ENCODE results near the gene MATCAP1. TPM values are rescaled to one million over a fixed set of nuclear protein-coding genes. Genes with fewer than 3 reads are reported as not detected.

The MATCAP1 gene
- total and polyA plus RNA-seq, 10 of the 15 experiments (the other 5 are each of a cell fraction or from before 2014, with no cell fraction given): 2.8 to 25.8 (median 8.6) TPM

DNA sequence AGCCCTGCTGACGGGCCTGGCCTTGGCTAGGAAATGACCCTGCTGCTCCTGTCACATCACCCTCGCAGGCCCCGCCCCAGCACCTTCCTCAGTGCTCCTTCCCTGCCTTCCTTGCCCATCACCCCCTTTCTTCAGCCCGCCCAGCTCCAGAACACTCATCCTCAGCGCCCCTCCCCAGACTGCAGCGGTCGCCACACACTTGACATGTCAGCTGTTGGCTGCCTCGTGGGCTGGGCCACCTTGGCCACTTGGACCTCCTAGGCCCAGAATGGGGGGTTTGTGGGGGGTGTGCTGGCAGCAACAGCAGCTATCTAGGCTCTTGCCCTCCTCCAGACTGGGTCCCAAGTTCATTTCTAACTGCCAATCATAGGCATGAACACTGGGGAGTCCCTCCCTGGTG, 25.8 kb upstream of the MATCAP1 start (continued):
- TF ChIP-seq, protein P1, sequence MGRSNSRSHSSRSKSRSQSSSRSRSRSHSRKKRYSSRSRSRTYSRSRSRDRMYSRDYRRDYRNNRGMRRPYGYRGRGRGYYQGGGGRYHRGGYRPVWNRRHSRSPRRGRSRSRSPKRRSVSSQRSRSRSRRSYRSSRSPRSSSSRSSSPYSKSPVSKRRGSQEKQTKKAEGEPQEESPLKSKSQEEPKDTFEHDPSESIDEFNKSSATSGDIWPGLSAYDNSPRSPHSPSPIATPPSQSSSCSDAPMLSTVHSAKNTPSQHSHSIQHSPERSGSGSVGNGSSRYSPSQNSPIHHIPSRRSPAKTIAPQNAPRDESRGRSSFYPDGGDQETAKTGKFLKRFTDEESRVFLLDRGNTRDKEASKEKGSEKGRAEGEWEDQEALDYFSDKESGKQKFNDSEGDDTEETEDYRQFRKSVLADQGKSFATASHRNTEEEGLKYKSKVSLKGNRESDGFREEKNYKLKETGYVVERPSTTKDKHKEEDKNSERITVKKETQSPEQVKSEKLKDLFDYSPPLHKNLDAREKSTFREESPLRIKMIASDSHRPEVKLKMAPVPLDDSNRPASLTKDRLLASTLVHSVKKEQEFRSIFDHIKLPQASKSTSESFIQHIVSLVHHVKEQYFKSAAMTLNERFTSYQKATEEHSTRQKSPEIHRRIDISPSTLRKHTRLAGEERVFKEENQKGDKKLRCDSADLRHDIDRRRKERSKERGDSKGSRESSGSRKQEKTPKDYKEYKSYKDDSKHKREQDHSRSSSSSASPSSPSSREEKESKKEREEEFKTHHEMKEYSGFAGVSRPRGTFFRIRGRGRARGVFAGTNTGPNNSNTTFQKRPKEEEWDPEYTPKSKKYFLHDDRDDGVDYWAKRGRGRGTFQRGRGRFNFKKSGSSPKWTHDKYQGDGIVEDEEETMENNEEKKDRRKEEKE (IDR thresholded peaks at IDR 0.05): no peak
- TF ChIP-seq SMAD5 (IDR thresholded peaks at IDR 0.05; ENCODE audit: low read depth) (no peak), NR2F1 (conservative IDR thresholded peaks at IDR 0.05) (no peak), ZNF622 (IDR thresholded peaks at IDR 0.05) (no peak), STAT3 (IDR thresholded peaks at IDR 0.05; ENCODE audit: low read depth, low read length) (no peak)
- TF ChIP-seq, protein P2, sequence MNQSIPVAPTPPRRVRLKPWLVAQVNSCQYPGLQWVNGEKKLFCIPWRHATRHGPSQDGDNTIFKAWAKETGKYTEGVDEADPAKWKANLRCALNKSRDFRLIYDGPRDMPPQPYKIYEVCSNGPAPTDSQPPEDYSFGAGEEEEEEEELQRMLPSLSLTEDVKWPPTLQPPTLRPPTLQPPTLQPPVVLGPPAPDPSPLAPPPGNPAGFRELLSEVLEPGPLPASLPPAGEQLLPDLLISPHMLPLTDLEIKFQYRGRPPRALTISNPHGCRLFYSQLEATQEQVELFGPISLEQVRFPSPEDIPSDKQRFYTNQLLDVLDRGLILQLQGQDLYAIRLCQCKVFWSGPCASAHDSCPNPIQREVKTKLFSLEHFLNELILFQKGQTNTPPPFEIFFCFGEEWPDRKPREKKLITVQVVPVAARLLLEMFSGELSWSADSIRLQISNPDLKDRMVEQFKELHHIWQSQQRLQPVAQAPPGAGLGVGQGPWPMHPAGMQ (IDR thresholded peaks at IDR 0.05; ENCODE audit: borderline replicate concordance): no peak
- TF ChIP-seq, protein P3, sequence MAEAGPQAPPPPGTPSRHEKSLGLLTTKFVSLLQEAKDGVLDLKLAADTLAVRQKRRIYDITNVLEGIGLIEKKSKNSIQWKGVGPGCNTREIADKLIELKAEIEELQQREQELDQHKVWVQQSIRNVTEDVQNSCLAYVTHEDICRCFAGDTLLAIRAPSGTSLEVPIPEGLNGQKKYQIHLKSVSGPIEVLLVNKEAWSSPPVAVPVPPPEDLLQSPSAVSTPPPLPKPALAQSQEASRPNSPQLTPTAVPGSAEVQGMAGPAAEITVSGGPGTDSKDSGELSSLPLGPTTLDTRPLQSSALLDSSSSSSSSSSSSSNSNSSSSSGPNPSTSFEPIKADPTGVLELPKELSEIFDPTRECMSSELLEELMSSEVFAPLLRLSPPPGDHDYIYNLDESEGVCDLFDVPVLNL (IDR thresholded peaks at IDR 0.05; ENCODE audit: low read depth, low read length): no peak
